HG03442 (cell line): ENCODE measurements around the gene LRRC71.
"Not testable (repeated sequence)": the region's sequence is repeated elsewhere in the genome, so short reads cannot be mapped to it uniquely, and the experiment has no call there.

Source experiments
- ATAC-seq: cut with Tn5 transposase; IDR thresholded peaks from one replicate; pipeline ENCODE4 v1.9.1; 2021; ENCODE audit warnings: mild to moderate bottlenecking, moderate library complexity; ENCODE audit not compliant: unreplicated experiment

LRRC71 gene

GRCh38 chr1:156926695-156927094 lies 6.3 kb downstream of the LRRC71 start:
- not testable (repeated sequence) for ATAC-seq

GRCh38 chr1:156927215-156928042 lies 7.0 kb downstream of the LRRC71 start:
- no peak for ATAC-seq

DNA sequence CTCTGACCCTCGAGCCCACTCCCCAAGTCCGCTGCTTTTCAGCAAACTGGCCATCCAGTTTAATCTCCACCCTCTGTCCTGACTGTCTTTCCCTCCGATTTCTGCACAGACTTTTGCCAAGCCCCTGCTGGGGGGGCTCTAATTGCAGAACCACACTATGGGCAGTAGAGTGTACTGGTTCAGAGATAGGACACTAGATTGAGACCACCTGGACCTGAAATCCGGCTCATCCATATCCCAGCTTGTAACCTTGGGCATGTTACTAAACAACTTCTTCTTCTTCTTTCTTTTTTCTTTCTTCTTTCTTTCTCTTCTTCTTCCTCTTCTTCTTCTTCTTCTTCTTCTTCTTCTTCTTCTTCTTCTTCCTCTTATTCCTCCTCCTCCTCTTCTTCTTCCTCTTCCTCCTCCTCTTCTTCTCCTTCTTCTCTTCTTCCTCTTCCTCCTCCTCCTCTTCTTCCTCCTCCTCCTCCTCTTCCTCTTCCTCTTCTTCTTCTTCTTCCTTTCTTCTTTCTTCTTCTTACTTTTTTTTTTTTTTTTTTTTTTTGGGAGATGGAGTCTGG lies 7.7 kb downstream of the LRRC71 start:
- ATAC-seq = no peak

GRCh38 chr1:156929596-156930238 lies 9.3 kb downstream of the LRRC71 start:
- ATAC-seq = no peak

DNA sequence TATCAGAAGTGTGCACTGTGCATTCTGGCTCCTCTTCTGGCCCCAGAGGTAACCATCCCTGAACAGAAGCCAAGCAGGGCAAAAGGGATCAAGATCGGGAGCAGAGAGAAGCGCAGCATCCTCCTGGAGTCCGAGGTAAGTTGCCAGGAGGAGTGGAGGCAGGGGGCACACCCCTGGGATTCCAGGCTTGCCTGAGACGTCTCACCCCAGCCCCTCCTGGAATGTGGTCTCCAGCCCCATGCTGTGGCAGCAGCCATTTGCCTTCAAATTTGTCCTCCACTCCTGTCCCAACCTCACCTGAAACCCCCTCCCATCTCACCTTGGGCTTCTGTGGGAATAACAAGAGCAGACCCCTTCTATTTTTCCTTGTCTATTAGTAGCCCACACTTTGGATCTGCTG lies 10.1 kb downstream of the LRRC71 start:
- no peak for ATAC-seq

GRCh38 chr1:156931211-156931952 lies 10.9 kb downstream of the LRRC71 start:
- ATAC-seq = no peak

GRCh38 chr1:156931974-156932710 lies 11.7 kb downstream of the LRRC71 start:
- no peak for ATAC-seq

- ATAC-seq = no peak
Observed at GRCh38 chr1:156933136-156933535, 12.7 kb downstream of the LRRC71 start.

DNA sequence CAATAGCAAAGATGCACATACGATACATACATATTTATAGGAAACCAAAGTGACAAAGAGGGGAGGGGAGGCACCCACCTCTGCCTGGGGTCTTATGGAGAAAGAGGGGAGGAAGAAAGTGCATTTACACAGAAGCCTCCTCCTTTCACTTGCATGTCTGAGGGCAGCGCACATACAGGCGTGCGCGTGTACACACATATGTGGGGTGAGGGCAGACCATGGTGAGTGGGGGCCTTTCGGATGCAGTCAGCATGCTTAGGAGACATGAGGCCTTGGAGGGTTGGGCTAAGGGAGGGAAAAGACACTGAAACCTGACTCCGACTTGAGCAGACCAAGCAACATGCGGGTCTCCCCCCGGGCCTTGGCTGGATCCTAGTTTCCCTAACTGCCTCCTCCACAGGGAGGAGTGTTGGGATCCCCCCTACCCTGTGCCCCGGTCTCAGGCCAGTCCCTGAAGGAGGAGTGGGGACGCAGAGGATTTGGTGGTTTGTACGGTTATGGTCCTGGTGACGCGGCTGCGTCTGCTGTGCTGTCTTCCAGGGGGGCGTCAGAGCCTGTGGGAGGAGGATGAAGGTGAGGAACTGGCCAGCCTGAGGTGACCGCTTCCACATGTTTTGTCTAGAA lies 15.2 kb downstream of the LRRC71 start:
- ATAC-seq = no peak

DNA sequence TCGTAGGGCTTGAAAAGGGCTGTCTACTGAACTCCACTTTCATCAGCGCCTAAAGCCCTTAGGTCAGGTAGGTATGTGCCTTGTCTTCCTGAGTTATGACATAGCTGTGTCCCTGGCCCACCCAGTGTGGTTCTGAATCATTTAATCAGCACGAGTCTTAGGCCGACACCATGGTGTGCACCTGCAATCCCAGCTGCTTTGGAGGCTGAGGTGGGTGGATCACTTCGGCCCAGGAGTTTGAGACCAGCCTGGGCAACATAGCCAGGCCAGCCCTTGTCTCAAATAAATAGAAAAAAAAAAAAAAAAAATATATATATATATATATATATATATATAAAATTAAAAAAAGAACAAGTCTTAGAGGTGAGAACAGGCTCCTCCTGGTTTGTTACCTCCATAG lies 15.8 kb downstream of the LRRC71 start:
- ATAC-seq = no peak

GRCh38 chr1:156936721-156937220 lies 16.3 kb downstream of the LRRC71 start:
- ATAC-seq = no peak

GRCh38 chr1:156937883-156938282 lies 17.5 kb downstream of the LRRC71 start:
- ATAC-seq = no peak

DNA sequence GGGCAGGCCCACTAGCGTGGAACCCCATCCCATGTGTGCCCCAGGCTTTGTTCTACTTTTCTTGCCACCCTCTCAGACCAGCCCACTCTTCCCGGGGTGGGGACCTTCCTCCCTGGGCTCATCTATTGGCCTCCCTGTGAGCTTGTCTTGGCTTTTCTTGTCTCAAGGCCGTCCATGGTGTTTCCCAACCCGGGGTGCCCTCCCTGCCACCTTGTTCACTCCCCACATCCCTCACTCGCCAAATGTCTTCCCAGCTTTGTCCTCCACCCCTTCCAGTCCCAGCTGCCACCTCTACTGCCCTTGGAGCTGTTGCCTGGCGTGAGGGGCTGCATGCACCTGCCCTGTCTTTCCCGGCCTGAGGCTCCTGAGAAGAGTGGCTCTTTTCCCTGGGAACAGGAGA lies 18.4 kb downstream of the LRRC71 start:
- no peak for ATAC-seq

- no peak for ATAC-seq
Observed at GRCh38 chr1:156939786-156940334, 19.4 kb downstream of the LRRC71 start.

DNA sequence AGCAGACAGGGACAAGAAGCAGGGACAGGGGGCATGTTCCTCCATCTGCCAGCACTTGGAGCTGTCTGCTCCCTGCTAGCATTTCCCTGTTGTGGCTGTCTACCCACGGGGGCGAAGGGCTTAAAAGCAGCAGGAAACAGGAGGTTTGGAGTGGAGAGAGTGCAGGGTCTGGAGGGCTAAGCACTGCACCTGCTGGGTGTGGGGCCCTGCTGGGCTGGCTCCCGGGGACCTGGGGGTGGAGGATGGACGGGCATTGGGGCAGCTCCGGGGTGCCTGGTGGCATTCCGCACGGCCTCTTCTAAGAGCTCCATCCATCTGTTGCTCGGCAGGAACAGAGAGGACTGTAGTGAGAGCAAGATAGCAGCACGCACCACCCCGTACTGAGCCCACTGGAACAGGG lies 21.2 kb downstream of the LRRC71 start:
- no peak for ATAC-seq

DNA sequence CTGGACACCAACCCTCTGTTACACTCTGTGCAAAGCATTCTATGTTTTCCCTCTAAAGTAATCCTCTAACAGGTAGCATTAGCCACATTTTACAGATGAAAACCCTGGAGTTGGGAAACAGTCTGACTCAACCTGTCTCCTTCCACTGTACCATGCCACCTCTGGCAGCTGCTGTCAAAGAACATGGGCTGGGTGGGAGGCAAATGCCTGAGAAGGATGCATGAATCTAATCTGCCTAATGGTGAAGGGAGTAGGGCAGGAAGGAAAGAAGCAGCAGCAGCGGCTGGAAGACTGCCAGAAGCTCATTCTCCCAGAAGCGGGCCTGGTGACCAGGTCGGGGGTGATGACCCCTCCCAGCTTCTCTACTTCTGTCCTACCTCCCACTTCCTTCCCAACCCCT lies 21.7 kb downstream of the LRRC71 start:
- no peak for ATAC-seq

DNA sequence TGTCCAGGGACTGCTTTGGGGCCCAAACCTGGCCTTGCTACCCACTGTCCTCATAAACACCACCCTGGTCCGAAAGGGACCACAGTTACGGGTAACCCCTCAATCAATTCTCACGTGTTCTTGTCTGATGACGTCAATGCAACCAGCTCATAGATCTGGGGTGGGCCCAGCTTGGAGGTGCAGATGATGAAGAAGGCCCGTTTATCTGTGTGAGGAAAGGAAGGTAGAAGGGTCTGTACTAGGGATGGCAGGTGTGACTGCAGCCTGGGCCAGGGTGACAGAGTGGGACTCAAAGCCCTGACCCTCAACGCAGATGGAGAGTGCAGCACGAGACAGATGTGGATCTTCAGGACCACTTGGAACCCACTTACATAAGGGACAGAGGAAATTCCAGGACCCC lies 22.1 kb downstream of the LRRC71 start:
- ATAC-seq = no peak

DNA sequence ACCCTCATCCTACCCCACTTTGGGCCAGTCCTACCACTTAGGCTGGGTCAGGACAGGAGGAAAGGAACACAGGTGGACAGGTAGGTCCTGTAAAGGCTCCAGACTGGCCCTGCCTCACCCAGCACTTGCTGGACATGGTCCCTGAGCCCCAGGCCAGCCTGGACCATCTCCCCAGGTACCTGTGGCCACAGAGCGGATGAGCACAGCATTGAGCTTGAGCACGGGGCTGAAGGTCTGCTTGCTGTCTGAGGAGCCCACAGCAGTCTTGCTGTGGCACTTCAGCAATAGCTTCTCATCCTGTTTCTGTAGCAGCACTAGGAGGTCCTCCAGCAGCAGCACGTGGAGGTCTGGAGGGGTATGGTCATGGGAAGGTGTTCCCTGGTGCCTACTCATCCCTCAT lies 23.3 kb downstream of the LRRC71 start:
- ATAC-seq = no peak

DNA sequence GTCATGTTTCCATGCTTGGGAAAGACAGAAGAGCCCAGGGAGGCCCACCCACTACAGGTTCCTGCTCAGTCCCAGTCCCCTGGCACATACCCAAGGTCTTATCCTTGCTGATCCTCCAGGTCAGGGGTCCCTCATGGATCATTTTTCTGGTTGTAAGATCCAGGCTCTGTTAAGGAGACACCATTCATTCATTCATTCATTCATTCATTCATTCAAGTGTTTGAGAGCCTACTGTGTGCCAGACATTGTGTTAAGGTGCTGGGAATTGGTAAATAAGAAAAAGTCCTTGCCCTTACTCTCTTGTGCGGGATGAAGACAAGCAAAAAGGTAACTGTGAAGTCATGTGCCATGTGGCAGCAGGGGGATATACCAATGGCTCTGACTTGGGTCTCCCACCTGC lies 23.8 kb downstream of the LRRC71 start:
- no peak for ATAC-seq

GRCh38 chr1:156944848-156945247 lies 24.4 kb downstream of the LRRC71 start:
- ATAC-seq = no peak
